HEK293T (cell line): ENCODE results near the gene VIPR2.

Source experiments
- ELF4 ChIP-seq: fragments of 450-650 bp; IDR thresholded peaks from 2 replicates; pipeline ENCODE4 v1.6.1; 2017; ENCODE audit warnings: antibody characterized with exemption
- FOXA1 ChIP-seq: fragments of 450-650 bp; IDR thresholded peaks from 2 replicates; pipeline ENCODE4 v1.6.1; 2016; ENCODE audit warnings: mild to moderate bottlenecking
- LEF1 ChIP-seq: fragments of 450-650 bp; IDR thresholded peaks from 2 replicates; pipeline ENCODE4 v1.6.1; 2017; ENCODE audit warnings: mild to moderate bottlenecking, borderline replicate concordance
- NFRKB ChIP-seq: fragments of 450-650 bp; IDR thresholded peaks from 2 replicates; pipeline ENCODE4 v1.6.1; 2016; ENCODE audit warnings: mild to moderate bottlenecking, moderate library complexity
- SP1 ChIP-seq: fragments of 450-650 bp; IDR thresholded peaks from 2 replicates; pipeline ENCODE4 v1.6.1; 2017
- SUZ12 ChIP-seq: fragments of 450-650 bp; IDR thresholded peaks from 2 replicates; pipeline ENCODE4 v1.6.1; 2016; ENCODE audit warnings: mild to moderate bottlenecking

- TF ChIP-seq SP1 (no peak), SUZ12 (no peak), FOXA1 (no peak), NFRKB (no peak), ELF4 (no peak), LEF1 (no peak)
These were observed 60.4 kb downstream of the VIPR2 start for GRCh38 chr7:159084069-159084801.
